IMR-90 (cell line): ENCODE measurements around the gene HAUS7.

Source experiments
- CHD1 ChIP-seq: IDR thresholded peaks from 2 replicates; pipeline ENCODE4 v1.6.1; 2012; ENCODE audit warnings: low read depth, low read length, improper control_type of control experiment
- CTCF ChIP-seq: conservative IDR thresholded peaks from 2 replicates; pipeline ENCODE4 v1.5.1; 2012; ENCODE audit warnings: mild to moderate bottlenecking, low read depth, low read length, improper control_type of control experiment
- POLR2A ChIP-seq: IDR thresholded peaks from 2 replicates; pipeline ENCODE4 v1.6.1; 2012; ENCODE audit warnings: mild to moderate bottlenecking, low read depth, low read length

- no peak for TF ChIP-seq CTCF
- no peak for TF ChIP-seq CHD1
- TF ChIP-seq POLR2A: no peak
Observed at GRCh38 chrX:153450949-153451277, 19.5 kb downstream of the HAUS7 start.
